Measurements from ENCODE around the gene SEC61B.

Gene SEC61B

DNA sequence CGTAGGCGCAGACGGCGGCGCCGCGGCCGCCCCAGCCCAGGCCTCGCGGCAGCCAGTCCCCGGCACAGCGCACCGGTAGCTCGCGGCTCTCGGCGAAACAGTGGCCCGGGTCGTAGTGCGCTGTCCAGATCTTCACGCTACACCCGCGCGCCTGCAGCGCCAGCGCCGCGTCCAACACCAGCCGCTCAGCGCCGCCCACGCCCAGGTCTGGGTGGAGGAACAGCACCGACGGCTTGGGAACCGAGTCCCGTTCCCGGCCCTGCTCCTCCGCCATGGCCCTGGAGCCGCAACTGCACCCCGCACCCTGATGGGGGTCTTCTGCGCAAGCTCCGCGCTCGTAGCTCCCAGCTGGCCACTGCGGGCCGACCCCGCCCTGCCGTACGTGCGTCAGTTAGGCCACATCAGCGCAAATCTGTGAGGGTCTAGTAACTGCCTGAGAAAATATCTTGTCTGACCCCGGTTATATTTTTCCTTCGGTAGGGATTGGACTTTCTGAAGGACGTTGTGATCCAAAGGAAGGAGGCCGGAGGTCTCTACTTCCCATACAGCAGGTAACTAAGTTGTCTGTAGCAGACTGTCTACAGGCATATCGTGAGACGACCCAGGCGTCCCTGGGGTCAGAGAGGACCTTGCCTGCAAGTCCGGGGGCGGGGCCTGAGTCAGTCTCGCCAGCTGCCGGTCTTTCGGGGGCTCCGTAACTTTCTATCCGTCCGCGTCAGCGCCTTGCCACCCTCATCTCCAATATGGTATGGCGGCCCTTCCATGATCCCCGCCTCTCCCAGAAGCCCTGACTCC, at the start of gene SEC61B, which contains the start of gene ALG2:
Gene SEC61B, plus strand, starts transcription at position 662 of the 795 bp plus-strand sequence. Its CDS starts 82 bp downstream, at position 744.
Gene ALG2, minus strand, starts transcription at position 322 of the 795 bp plus-strand sequence. Its CDS starts 48 bp downstream, at position 274.
- in situ Hi-C loops (cut with MboI; ENCODE audit: low sequenced_read_pairs), result no loop called here

DNA sequence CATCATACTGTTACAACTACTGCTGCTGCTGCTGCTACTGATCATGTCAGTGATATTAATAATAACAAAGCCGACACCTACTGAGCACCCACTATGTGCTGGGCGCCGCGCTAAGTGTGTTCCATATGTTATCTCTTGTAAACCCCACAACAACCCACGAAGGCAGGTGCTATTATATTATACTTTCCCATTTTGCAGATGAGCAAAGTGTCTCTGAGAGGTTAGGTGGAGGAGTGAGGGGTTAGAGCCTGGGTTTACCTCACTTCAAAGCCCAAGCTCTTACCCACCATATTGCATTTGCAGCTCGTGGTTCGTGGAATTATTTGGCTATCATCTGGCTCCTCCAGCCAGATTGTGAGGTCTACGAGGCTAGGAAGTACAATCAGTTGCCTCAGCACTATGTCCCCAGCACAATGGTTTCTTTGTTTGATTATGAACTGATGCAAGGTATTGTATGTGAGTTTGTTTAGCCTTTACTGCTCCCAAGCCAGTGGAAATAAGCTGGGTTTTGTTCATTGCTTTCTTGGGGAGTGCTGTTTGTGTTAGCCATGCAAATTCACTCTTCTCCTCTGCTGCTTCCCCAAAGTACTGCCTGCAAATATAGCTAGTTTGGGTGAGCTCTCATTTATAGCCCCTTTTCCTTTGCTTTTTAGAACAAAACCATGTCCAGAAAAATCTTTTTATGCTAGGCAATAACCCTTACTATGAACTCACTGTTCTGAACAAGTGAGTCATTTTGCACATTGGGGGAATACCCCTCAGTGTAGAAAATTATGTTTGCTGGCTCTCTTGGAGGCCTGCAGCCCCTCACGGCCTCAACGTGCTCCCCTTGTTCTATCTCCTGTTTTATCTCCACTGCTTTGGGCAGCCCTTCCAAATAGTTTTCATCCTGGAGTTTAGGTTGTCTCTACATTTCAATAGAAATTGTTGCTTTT, 48.2 kb upstream of the SEC61B start:
- in situ Hi-C loops (cut with MboI; ENCODE audit: low sequenced_read_pairs), result no loop called here

DNA sequence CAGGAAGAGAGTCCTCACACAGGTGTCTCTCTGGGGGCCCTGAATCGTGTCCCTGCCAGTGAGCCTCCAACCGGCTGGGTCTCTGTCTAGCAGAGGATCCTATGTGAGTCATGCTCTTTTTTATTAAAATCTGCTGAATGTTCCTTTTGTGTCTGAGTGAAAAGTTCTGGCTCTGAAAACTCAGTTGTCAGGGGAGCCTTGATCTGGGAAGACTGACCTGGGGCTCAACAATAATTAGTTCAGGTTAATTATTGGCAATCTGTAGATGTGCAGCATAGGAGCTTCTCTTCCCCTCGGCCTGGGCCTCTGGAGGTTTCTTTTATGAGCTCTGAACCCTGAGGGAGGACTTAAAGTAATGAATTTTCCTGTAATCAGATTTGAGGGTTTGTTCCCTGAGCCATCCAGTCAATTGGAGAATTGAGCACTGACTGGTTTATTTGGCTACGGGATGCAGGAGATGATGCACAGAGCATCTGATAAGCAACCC, 45.5 kb upstream of the SEC61B start:
- in situ Hi-C loops (cut with MboI; ENCODE audit: low sequenced_read_pairs), result no loop called here

DNA sequence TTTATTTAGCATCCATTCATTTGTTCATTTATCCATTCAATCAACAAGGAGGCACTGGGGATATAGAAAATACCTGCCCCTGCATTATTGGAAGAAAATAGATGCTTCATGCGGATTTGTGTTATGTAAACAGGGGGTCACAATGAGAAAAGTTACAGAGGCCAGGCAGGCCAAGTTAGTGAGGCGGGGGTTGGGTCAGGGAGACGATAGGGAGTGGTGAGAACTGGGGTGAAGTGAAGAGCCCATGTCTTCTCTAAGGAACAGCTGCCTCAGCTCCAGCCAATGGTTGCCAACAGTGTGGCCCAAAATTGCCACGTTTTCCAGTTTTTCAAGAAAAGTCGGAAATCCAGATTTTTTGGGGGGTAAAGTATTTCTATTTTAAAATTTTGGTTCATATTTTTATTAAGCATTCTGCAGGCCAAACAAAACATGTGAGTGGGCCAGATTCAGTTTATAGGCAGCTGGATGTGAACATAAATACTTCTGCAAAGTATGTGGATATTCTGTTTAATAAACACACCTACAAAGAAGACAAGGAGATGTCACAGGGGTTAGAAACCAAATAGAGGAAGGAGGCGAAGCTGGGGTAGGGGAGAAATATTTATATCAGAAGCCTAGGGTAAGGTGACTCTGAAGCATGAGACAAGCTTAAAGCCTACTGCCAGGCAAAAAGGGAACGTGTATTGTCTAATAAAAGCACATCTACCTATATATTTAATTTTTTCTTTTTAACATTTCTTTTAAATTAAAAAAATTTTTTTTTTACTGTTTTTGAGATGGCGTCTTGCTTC, 44.3 kb upstream of the SEC61B start:
- in situ Hi-C loops (cut with MboI; ENCODE audit: low sequenced_read_pairs), result no loop called here

DNA sequence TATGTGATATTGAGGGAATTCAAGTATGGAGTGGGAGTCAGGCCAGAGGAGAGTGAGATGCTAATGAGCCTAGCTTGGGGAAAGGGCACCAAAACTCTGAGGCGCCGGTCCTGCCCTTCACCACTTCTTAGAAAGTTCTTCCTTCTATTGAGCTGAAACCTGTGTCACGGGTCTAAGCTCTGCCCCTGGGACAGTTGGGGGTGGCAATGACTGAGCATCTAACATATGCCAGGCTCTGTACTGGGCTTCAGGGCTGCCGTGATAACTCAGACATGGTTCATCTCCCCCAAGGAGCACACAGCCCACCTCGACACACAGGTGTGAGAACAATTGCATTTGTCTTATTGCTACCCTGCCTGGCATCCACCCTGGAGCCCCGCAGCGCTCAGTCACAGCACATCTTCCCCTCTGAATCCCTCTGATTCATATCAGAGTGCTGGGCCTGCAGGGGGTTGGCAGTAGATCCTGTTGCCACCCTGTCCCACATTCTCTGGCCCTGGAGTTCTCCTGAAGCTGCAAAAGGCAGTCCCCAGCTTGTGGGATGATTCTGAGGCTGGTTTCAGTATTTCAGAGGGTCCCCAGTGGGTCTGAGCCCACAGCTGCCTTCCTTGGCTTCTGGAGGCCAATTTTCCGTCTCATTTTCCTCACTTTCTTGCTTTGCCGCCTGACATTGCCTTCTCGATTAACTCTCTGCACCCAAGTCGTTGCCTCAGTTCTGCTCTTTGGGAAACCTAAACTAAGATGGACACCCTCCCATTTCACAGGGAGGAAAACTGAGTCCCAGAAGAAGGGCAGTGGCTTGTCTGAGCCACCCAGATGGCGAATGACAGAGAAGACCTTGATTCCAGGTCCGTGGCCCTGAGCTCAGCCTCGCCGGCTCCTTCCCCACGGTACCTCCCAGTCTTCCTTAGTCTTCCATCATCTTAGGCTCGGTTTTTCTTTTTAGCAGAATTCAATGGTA, 42.9 kb upstream of the SEC61B start:
- in situ Hi-C loops (cut with MboI; ENCODE audit: low sequenced_read_pairs), result no loop called here

DNA sequence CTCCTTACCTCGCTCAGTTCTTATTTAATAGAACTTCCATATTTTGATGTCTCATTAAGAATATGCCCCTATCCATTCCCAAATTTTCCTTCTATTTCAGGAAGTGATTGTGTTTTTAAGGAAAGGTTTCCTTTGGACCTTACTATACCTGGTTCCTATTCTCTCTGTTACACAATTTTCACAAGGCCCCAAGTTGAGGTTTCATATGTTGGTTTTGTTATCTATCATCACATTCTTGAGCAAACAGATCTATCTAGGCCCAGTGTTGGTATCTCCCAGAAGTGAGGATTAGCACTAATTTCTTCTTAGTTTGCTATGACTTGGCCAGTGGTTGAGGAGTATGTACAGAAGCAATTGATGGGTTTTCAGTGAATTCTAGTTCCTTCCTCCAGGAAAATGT, 41.9 kb upstream of the SEC61B start:
- in situ Hi-C loops (cut with MboI; ENCODE audit: low sequenced_read_pairs), result no loop called here

DNA sequence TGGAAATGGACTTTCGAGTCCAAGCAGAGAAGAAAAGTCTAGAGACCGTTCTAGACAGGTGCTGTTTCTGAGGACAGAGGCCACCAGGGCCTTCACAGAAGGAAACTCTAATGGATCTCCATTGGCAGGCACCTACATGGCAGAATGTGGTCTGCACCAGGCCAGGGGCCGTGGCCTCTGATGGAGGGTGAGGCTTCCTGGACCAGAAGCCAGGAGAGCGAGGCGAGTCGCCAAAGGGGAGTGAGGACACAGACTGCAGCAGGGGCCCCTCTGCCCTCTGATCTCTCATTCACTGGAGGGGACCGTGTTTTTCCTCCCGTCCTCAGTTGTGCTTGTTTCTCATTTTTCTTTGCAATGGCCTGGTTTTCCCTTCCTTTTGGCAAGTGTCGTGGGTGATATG, 41.4 kb upstream of the SEC61B start:
- in situ Hi-C loops (cut with MboI; ENCODE audit: low sequenced_read_pairs), result no loop called here

DNA sequence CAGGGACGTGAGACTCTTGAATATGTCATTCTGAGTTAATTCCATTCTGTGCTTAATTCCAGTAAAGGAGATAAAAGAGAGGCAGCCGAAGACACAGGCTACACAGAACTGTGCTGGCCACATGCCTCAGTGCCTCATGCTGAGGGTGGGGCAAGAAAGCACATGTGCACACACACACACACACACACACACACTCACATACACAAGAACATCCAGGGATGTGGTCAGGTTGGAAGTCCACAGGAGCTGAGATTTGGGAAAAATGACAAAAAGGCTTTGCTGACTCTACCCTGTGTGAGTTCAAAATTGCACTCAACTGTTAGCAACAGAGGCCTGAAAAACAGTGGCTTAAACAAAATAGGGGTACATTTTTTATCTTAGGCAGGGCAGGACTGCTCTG, 40.9 kb upstream of the SEC61B start:
- in situ Hi-C loops (cut with MboI; ENCODE audit: low sequenced_read_pairs), result no loop called here

DNA sequence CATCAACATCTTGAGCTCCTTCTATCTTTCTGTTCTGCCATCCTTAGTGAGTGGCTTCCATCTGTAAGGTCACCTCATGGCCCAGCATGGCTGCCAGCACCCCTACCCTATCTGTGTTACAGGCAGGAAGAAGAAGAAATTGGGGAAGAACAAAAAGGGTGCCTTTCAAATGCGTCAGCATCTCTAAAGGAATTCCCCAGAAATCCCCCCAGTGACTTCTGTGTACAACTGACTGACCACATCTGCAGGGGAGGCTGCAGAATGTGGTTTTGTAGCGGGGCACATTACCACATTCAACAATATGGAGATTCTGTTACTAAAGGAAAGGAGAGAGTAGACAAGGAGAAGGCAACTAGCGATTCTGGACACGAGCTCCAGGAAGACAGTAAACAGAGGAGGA, 40.5 kb upstream of the SEC61B start:
- in situ Hi-C loops (cut with MboI; ENCODE audit: low sequenced_read_pairs), result no loop called here

DNA sequence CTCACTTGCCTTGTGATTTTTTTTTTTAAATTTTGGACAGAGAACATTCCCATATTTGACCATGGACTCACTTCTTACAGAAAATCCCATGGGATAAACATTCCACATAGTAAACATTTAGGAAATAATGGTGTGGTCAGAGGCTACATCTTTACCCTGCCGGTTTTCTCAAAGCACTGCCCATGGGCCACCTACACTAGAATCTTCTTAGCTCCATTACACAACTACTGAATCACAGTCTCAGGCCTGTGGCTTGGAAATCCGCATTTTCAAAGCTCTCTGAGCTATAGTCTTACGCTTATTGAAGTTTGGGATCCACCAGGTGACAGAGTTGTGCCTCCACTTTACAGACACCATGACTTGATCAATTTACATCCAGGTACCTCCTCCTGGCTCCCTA, 39.7 kb upstream of the SEC61B start:
- in situ Hi-C loops (cut with MboI; ENCODE audit: low sequenced_read_pairs), result no loop called here

DNA sequence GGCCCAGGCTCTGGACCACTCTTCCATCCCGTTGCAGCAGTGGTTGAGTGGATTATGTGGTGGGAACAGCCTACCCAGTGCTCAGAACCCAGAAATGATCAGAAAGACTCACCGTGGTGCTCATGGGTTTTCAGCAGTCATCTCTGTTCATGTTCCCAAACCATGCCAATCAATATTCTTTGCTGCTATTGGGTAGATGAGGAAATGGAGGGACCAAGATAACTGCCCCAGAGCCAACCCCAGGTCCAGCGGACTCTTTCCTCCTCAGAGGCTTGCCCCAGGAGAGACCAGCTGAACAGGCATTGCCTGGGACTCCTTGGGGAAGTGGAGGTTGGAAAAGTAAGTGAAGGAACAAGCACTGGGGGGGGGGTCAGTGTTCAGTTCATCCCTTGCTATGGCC, 38.5 kb upstream of the SEC61B start:
- in situ Hi-C loops (cut with MboI; ENCODE audit: low sequenced_read_pairs), result no loop called here

DNA sequence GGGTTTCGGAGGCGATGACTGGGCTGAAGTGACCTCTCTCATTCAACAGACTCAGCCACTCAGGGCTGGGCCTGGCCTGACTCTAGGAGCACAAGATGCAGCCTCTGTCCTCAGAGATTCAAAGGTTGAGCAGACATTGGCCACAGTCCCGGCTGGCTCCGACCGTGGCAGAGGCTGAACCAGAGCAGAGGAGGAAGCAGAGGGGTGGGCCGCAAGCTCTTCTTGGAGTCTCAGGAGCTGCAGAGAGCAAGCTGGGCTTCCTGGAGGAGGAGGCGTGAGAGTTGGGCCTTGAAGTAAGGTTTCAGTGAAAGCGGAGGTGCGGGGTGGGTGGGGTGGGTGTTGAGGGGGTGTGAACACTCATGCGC, 38.0 kb upstream of the SEC61B start:
- in situ Hi-C loops (cut with MboI; ENCODE audit: low sequenced_read_pairs), result no loop called here

DNA sequence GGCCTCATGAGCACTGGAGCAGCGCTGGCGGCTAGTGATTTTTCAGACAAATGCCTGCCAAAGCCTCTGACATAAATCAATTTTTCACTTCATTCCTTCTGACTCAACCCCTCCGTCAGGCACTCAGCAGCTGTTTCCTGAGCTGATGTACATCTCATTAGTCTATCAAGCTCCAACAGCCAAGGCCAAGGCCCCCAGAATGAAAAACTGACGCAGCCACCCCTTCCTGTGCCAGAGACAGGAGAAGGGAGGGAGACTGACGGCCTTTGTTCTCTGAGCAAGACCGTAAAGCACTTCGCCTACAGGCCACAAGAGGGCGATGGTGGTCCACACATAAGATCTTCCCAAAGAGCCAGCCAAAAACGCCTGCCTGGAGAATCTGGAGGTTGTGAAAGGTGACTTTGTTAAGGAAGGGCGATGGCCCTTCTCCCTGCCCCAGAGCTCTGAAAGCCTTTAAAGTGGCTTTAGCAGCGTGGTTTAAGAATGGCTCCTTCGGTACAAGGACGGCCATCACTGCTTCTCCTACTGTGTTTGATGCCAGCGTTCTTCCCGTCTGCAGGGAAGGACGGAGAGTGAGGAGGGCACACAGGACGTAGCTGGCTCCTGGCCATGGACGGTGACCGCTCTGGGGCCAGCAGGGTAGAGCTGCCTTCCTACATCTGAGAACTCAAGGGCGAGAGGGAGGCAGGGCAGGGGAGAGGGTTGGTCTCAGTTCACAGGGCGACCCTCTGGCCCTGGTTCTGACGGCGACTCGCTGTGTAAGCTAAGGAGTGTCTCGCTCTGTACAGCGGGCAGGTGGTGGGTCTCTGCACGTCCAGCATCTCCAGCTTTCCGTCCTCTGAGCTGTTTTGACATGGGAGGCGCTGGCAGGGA, 37.4 kb upstream of the SEC61B start:
- in situ Hi-C loops (cut with MboI; ENCODE audit: low sequenced_read_pairs), result no loop called here

DNA sequence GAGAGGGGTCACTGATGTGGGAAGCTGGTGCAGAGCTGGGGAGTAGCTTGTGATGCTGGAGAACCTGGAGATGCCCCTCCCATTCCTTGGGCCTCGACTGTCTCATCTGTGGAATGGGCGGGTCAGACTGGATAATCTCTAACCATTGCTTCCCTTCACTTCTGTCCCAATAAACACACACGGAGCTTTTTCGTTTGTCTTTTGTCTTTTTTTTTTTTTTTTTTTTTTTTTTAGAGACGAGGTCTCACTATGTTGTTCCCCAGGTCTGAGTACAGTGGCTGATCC, 36.8 kb upstream of the SEC61B start:
- in situ Hi-C loops (cut with MboI; ENCODE audit: low sequenced_read_pairs), result no loop called here

DNA sequence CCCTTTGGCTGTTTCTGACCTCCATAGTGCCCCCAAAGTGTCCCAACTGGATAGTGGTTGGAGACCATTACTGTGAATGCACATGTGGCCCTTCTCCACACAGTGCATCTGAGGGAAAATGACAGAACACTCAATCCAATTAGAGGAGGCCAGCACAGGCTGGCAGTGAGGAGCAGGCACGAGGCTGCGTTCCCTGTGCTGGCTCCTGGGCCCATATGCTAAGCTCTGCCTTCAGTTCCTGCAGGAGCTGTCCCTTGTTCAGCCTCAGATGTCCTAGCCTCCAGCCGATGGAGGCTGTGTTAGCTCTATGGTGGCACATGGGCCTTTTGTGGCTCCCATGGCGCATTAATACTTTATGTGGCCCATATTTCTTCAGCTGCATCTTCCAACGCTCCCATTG, 36.1 kb upstream of the SEC61B start:
- in situ Hi-C loops (cut with MboI; ENCODE audit: low sequenced_read_pairs), result no loop called here

DNA sequence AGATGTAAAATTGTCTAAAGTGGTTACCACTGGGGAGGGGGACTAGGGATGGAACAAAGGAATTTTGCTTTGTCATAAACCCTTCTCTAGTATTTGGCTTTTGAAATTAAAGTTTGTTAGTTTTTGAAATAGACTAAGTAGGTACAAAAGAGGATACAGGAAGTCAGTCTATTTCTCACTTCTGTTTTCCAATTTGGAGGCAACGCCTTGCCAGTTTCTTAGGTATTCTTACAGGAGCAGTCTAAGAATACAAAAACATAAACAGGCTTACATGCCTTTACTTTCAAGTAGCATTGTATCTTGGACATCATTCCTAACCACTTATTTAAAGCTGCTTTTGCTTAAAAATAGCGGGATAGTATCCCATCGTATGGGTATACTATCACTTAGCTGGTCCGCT, 34.8 kb upstream of the SEC61B start:
- in situ Hi-C loops (cut with MboI; ENCODE audit: low sequenced_read_pairs), result no loop called here

DNA sequence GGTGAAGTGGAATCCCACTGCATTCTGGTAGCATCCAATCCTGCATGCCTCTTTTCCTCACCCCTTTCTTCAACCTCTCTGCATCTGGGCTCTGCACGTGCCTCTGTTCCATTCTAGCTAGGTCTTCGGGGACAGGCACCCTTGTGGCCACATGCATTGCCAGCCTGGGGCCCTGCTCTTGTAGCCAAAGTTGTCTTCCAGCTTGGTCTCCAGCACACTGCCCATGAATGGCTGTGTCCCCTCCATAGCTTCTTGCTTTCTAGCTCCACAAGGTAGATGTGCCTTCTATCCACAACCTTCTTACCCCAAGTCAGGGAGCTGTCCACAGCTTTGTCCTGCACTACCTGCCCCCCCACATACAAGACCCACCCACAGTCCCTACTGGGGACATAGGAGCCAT, 32.9 kb upstream of the SEC61B start:
- in situ Hi-C loops (cut with MboI; ENCODE audit: low sequenced_read_pairs), result no loop called here

DNA sequence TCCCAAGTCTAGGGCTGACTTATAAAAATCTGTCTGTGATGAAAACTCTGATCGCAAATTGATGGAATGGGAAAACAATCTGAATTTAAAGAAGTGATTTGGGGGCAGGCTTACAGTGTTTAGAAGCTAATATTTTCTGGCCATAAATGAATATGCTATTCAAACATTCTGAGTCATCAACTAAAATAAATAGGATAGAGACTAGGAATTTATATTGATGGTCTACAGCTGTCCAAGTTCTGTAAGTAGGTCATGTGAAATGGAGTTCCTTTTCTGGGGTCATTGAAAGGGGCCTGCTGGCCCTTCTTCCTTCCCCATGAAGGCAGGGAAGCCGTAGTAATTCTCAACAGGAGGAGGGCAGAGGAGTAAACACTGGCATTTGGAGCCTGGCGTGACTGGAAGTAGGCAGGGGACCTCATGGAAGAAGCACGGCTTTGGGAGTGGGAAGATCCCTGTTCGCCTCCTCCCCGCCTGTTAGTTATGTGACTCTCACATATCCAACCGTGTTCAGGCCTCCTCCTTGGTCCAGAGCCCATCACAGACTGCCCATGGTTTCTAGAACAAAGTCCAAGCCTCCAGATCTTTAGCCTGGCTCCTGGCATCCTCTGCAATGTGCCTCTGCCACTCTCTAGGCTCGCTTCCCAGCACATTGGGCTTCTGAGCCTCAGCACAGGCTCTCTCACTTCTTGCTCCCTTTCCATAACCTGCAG, 32.0 kb upstream of the SEC61B start:
- in situ Hi-C loops (cut with MboI; ENCODE audit: low sequenced_read_pairs), result no loop called here

Data from hTERT RPE-1 (cell line).